Heart right ventricle (tissue), 16 donors: ENCODE results near the gene SURF4. TPM values are rescaled to one million over a fixed set of nuclear protein-coding genes. Genes with fewer than 3 reads are reported as not detected.
A peak's percentile ranks its signal among the peaks of the same experiment; 100 is the strongest.

Experiments used
- ATAC-seq, 8 donors: fragments of 200-7000 bp; cut with Tn5 transposase; one replicate each; pipeline ENCODE4 v1.9.1; 2020; ENCODE audit warnings: mild to moderate bottlenecking in 8 of 8, moderate library complexity in 8 of 8, moderate number of reproducible peaks in 1 of 8
- DNase-seq, 2 donors: peaks; one replicate each; pipeline ENCODE4 v3.0.0-alpha.2; 2020
- H3K27ac ChIP-seq, 10 donors: fragments of 200-600 bp; sonication (generic) in 2 of 10; one replicate each; pipeline versions ENCODE4 v1.5.0 to v1.8.0; 2020 to 2022; ENCODE audit warnings: mild to moderate bottlenecking in 3 of 10
- H3K27me3 ChIP-seq, 7 donors: fragments of 200-600 bp; one replicate each; pipeline ENCODE4 v1.8.0; 2021 to 2022; ENCODE audit warnings: mild to moderate bottlenecking in 2 of 7
- H3K36me3 ChIP-seq, 9 donors: fragments of 200-600 bp; sonication (generic) in 1 of 9; one replicate each; pipeline versions ENCODE4 v1.5.0 to v1.8.0; 2020 to 2022; ENCODE audit warnings: mild to moderate bottlenecking in 2 of 9
- H3K4me1 ChIP-seq, 9 donors: fragments of 200-600 bp; sonication (generic) in 1 of 9; one replicate each; pipeline versions ENCODE4 v1.5.0 to v1.8.0; 2020 to 2022; ENCODE audit warnings: mild to moderate bottlenecking in 4 of 9
- H3K4me3 ChIP-seq, 10 donors: fragments of 200-600 bp; sonication (generic) in 2 of 10; one replicate each; pipeline versions ENCODE4 v1.5.0 to v1.8.0; 2020 to 2022; ENCODE audit warnings: mild to moderate bottlenecking in 7 of 10, moderate library complexity in 2 of 10
- H3K9me3 ChIP-seq, 11 donors: fragments of 200-600 bp in 10 of 11; sonication (generic) in 2 of 11; one replicate each; pipeline versions ENCODE4 v1.5.0 to v1.8.0; 2013 to 2022; ENCODE audit warnings: mild to moderate bottlenecking in 2 of 11, control low read depth in 1 of 11, moderate library complexity in 1 of 11
- WGBS, 2 donors: extraction: QIAGEN DNeasy Blood & Tissue Kit; methylation state at CpG; one replicate each; pipeline ENCODE4 v1.1.7; 2013; ENCODE audit warnings: inconsistent platforms in 1 of 2; 5-methylcytosine and 5-hydroxymethylcytosine counted together
- intact Hi-C, 10 donors: fragments of 100-400 bp; cut with DNase I; formaldehyde crosslinking; loops; one replicate each; pipeline versions ENCODE4 v1.11.1 to v1.14.2; 2022
- polyA plus RNA-seq, 2 donors: library from polyadenylated mRNA; stranded (reverse); fragments of 200-250 nt; gene quantifications; one replicate each; pipeline ENCODE4 v1.2.3, GENCODE V29; 2013
- total RNA-seq, 10 donors: library from RNA; stranded (reverse); fragmentation: NEBNext Ultra II Directional in 3 of 10; extraction: Animal tissue kit (Norgen Biotek cat#: 25700) in 3 of 10; gene quantifications; one replicate each; pipeline versions ENCODE4 v1.2.1 to v1.2.4, GENCODE V29; 2021 to 2023
- TF ChIP-seq, protein P1 (sequence below), 9 donors: fragments of 200-600 bp; sonication (generic) in 2 of 9; IDR thresholded peaks; one replicate each; pipeline versions ENCODE4 v1.5.0 to v1.8.0; 2021 to 2022; ENCODE audit warnings: antibody characterized with exemption in 9 of 9, mild to moderate bottlenecking in 5 of 9, moderate library complexity in 1 of 9
- donor health status: Arrhythmogenic right ventricular cardiomyopathy.
- donor health status: ischemic (EF 13 %, LVEDD 7.1; RV severe dilation, severe dysfunction).
- donor health status: healthy with polysubstance abuse.
- donor health status: DM: no; HTN: yes; CAD: no.
- donor health status: DM: no; HTN: no; CAD: no.
- donor health status: ischemic (EF 25% LVEDD 6.9; RV normal size, moderate dysfunction).
- donor health status: ischemic (EF 25% LVEDD 5.7; RV mildly dilated, moderate dysfunction).
- donor health status: healthy.
- donor health status: DM: yes; HTN: yes; CAD: no.
- donor health status: Ischemic cardiomyopathy.
- donor health status: ischemic (EF 35%, LVEDD 5.7; RV mildly dilated, moderate dysfunction).
- donor health status: nonischemic (EF 11% LVEDD 7.7; RV severe dilation, severe dysfunction).
- donor health status: DM: yes; HTN: yes; CAD: no.
- donor health status: PGD.
- donor health status: ischemic (EF 29% LVEDD 5.4; RV normal size, mild dysfunction).
- donor health status: nonischemic (EF 23%, LVEDD 6.1; RV moderate dilation, normal function).

Gene SURF4
- total and polyA plus RNA-seq, 12 donors, result 21.5 to 113 (median 64.2) TPM

DNA sequence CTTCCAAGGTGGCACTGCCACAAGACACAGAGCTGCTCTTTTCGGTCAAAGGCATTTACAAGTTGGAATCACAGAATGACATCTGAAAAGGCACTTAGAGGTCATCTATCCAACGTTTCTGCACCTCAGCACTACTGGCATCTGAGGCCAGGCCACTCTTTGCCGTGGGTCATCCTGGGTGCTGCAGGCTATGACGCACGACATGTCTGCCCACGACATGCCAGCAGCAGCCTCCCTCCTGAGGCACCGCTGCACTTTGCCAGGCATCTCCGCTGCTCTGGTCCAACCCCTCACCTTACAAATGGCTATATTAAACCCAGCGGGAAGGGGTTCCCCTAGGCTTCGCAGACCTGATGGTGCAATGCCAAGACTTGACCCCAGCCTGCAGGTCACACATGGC, 8.1 kb downstream of the SURF4 start:
- no peaks in the 10 kb centered on the region for H3K27me3 ChIP-seq
- H3K4me3 ChIP-seq, result no peak overlapping the region
- DNase-seq (no peak), ATAC-seq (peak in 5 of 8 donors; percentile 13 to 69 (median 46))
- peaks cover 25 to 61% (median 57%) of the 10 kb centered on the region in 9 donors for H3K4me1 ChIP-seq
- 75 to 79% methylated on average over 10 of the region's 10 CpGs for WGBS, 2 donors
- intact Hi-C loops, result no loop called here
- peak overlapping the region in 2 of 10 donors; percentile 5 to 23 for H3K27ac ChIP-seq
- TF ChIP-seq, protein P1, sequence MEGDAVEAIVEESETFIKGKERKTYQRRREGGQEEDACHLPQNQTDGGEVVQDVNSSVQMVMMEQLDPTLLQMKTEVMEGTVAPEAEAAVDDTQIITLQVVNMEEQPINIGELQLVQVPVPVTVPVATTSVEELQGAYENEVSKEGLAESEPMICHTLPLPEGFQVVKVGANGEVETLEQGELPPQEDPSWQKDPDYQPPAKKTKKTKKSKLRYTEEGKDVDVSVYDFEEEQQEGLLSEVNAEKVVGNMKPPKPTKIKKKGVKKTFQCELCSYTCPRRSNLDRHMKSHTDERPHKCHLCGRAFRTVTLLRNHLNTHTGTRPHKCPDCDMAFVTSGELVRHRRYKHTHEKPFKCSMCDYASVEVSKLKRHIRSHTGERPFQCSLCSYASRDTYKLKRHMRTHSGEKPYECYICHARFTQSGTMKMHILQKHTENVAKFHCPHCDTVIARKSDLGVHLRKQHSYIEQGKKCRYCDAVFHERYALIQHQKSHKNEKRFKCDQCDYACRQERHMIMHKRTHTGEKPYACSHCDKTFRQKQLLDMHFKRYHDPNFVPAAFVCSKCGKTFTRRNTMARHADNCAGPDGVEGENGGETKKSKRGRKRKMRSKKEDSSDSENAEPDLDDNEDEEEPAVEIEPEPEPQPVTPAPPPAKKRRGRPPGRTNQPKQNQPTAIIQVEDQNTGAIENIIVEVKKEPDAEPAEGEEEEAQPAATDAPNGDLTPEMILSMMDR (IDR thresholded peaks at IDR 0.05), result no peak
- H3K9me3 ChIP-seq, result no peaks in the 10 kb centered on the region
- H3K36me3 ChIP-seq, result peaks cover 0 to 90% (median 49%) of the 10 kb centered on the region in 9 donors

DNA sequence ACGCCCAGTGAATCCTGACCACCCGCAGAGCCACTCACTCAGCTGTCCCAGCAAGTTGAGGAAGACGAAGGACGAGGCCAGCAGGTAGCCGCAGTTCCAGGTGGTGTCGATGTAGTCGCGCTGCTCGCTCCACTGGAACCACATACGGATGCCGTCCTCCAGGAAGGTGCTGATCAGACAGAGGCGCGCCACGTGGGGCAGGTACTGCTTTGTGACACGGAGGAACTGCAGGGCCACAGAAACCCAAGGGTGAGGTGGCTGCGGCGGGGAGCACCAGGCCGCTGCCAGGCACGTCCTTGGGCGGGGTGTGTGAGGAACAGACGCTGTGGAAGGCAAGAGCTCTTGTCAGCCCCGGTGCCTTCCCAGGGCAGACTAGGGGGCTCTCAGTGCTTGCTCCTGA, 8.6 kb downstream of the SURF4 start:
- Histone ChIP-seq H3K4me3 (no peak overlapping the region), H3K9me3 (no peaks in the 10 kb centered on the region), H3K27me3 (no peaks in the 10 kb centered on the region), H3K27ac (peak overlapping the region in 1 of 10 donors; percentile 23), H3K4me1 (peaks cover 19 to 55% (median 51%) of the 10 kb centered on the region in 9 donors), H3K36me3 (peaks cover 0 to 90% (median 50%) of the 10 kb centered on the region in 9 donors)
- intact Hi-C loops, result no loop called here
- 92 to 95% methylated on average over 22 of the region's 22 CpGs for WGBS, 2 donors
- no peak for DNase-seq
- TF ChIP-seq, protein P1 (IDR thresholded peaks at IDR 0.05), result no peak
- no peak for ATAC-seq

DNA sequence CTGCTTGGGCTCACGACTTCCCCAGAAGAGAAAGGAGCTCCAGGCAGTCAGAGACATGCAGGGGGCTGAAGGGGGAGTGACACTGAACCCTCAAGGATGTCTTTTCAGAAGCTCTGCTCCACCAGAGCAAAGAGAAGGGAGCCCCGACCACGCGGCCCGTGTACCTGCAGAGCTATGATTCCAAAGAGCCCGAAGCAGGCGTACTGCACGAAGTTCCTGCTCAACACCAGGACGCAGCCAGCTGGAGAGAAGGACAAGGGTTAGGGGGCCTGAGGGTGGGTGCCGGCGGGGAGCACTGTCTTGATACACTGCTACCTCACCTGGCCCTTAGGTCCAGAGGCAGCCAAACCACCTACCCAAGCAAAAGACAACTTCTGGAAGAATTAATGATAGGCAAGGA, 9.4 kb downstream of the SURF4 start:
- ATAC-seq, result no peak
- Histone ChIP-seq H3K36me3 (peaks cover 0 to 93% (median 57%) of the 10 kb centered on the region in 9 donors), H3K9me3 (no peaks in the 10 kb centered on the region), H3K27me3 (no peaks in the 10 kb centered on the region), H3K27ac (no peak overlapping the region), H3K4me1 (peaks cover 15 to 48% (median 43%) of the 10 kb centered on the region in 9 donors), H3K4me3 (no peak overlapping the region)
- intact Hi-C loops, result no loop called here
- TF ChIP-seq, protein P1 (IDR thresholded peaks at IDR 0.05), result no peak
- WGBS, 2 donors, result 91 to 95% methylated on average over 11 of the region's 11 CpGs
- DNase-seq, result no peak

DNA sequence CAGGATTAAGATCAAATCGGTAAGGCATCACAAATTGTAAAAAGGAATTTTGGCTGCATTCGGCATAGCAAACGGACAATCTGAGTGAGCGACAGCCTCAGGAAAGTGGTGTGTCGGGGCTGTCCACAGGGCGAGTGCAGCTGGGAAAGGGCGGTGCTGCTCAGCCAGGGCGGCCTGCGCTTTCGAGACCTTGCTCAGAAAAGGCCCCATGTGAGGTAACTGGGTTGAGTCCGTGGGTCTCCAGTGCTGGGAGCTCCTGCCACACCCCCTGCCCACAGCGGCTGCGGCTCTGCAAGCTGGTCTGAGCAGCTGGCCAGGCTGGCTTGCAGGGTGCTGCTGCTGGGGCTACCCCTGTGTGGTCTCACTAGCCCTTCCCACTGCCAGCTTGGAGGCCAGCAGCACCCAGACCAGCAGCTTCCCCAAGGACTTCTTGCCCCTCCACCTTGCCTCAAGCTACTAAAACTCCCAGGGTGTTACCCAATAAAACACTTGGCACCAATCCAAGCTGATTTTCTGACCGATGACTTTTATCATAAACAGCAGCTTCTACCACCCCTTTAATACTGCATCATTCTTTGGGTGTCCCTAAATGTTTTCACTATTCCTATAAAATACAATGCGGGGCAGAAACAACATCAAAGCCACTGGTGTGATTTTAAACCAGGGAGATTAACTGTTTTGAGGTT, 13.4 kb downstream of the SURF4 start:
- Histone ChIP-seq H3K27ac (no peak overlapping the region), H3K27me3 (no peaks in the 10 kb centered on the region), H3K4me1 (peaks cover 2 to 31% (median 11%) of the 10 kb centered on the region in 9 donors), H3K9me3 (no peaks in the 10 kb centered on the region), H3K36me3 (peaks cover 0 to 89% (median 59%) of the 10 kb centered on the region in 9 donors), H3K4me3 (no peak overlapping the region)
- WGBS, 2 donors, result 91 to 93% methylated on average over 15 of the region's 15 CpGs
- ATAC-seq, result no peak
- intact Hi-C loops, result no loop called here
- TF ChIP-seq, protein P1 (IDR thresholded peaks at IDR 0.05), result no peak
- no peak for DNase-seq
